Measurements from ENCODE around the gene SHC2.

DNA sequence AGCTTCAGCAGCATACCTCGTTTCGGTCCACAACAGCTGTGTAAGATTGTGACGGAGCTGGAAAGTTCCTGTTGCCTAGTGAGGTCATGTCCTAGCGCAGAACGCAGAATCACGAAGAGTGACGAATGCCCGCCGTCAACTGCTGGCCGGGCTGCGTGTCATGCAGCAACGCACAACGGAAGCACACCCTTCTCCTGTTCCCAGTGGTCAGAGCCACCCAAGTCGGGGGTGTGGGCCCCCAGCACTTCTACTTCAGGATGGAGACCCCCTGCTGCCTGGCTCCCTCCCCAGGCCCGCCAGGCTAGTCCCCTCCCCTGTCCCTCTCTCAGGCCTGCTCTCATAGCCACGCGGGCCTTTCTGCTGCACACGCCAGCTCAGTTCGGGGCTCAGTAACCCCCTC is 77.8 kb downstream of the SHC2 start:
- no peak for TF ChIP-seq CTCF (tag by site-specific recombination; IDR thresholded peaks at IDR 0.05)
- no peak for TF ChIP-seq HOXD13 (CRISPR knock-in tag; IDR thresholded peaks at IDR 0.05; ENCODE audit: borderline replicate concordance)
- no peak for TF ChIP-seq ELK4 (IDR thresholded peaks at IDR 0.05; ENCODE audit: borderline replicate concordance, low read depth, low read length)
- TF ChIP-seq ZNF639 (tag by site-specific recombination; IDR thresholded peaks at IDR 0.05), result no peak
- TF ChIP-seq GLI4 (tag by site-specific recombination; IDR thresholded peaks at IDR 0.05), result no peak
- no peak for TF ChIP-seq ZBTB7A (tag by site-specific recombination; IDR thresholded peaks at IDR 0.05; ENCODE audit: low read depth)
- TF ChIP-seq PRDM10 (tag by site-specific recombination; IDR thresholded peaks at IDR 0.05), result no peak

All from HEK293 (cell line).